ENCODE results near the gene RPRD1A. TPM values are rescaled to one million over a fixed set of nuclear protein-coding genes. Genes with fewer than 3 reads are reported as not detected.
A peak's percentile ranks its signal among the peaks of the same experiment; 100 is the strongest.

RPRD1A gene
- total and polyA plus RNA-seq, 3 donors from 2014 or later = 73.4 to 104 (median 98.6) TPM

GRCh38 chr18:36009214-36009613 is 58.1 kb downstream of the RPRD1A start:
- no peak for DNase-seq
- no peaks in the 10 kb centered on the region for H3K9me3 ChIP-seq
- intact Hi-C loops (cut with DNase I; ENCODE audit: low total_unique reads) = no loop called here
- H3K27me3 ChIP-seq = no peaks in the 10 kb centered on the region
- H3K4me1 ChIP-seq = no peaks in the 10 kb centered on the region
- H3K36me3 ChIP-seq (ENCODE audit: low read depth, missing control alignments) = no peaks in the 10 kb centered on the region
- 64 to 74% methylated on average over 3 of the region's 3 CpGs for WGBS, 2 donors
- H3K27ac ChIP-seq = no peak overlapping the region
- no peak for TF ChIP-seq POLR2A (IDR thresholded peaks at IDR 0.05)
- TF ChIP-seq CTCF (IDR thresholded peaks at IDR 0.05) = no peak
- H3K4me3 ChIP-seq = no peak overlapping the region

- Histone ChIP-seq H3K36me3 (ENCODE audit: low read depth, missing control alignments) (no peaks in the 10 kb centered on the region), H3K9me3 (no peaks in the 10 kb centered on the region), H3K4me3 (no peak overlapping the region), H3K27me3 (no peaks in the 10 kb centered on the region), H3K4me1 (no peaks in the 10 kb centered on the region), H3K27ac (no peak overlapping the region)
- no peak for DNase-seq
- 84 to 86% methylated on average over 2 of the region's 2 CpGs for WGBS, 2 donors
- intact Hi-C loops (cut with DNase I; ENCODE audit: low total_unique reads) = no loop called here
- no peak for TF ChIP-seq POLR2A (IDR thresholded peaks at IDR 0.05)
Measured at GRCh38 chr18:36006997-36007396, 60.4 kb downstream of the RPRD1A start.

DNA sequence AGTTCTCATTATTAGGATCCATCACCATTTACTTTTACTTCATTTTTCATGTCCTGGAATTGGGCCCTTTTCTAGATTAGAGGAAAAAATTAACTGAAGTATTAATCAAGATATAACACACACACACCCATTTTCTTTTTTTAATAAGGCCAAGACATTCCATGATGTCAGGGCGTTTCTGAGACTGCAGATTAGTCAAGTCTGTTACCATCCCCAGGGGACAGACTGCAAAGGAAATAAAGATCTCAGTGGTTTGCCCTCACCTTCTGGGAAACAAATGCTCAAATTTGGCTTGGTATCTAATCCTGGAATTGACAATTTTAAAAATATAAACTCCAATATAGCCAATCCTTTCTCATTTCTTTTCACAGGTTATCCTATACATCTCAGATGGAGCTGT is 67.4 kb downstream of the RPRD1A start:
- Histone ChIP-seq H3K4me3 (no peak overlapping the region), H3K27ac (no peak overlapping the region), H3K4me1 (no peaks in the 10 kb centered on the region), H3K9me3 (no peaks in the 10 kb centered on the region), H3K27me3 (no peaks in the 10 kb centered on the region), H3K36me3 (ENCODE audit: low read depth, missing control alignments) (no peaks in the 10 kb centered on the region)
- 49 to 50% methylated on average over 1 of the region's 1 CpG for WGBS, 2 donors
- no peak for DNase-seq
- TF ChIP-seq CTCF (IDR thresholded peaks at IDR 0.05) (no peak), POLR2A (IDR thresholded peaks at IDR 0.05) (no peak)
- intact Hi-C loops (cut with DNase I; ENCODE audit: low total_unique reads) = no loop called here

GRCh38 chr18:35998967-35999366 is 68.4 kb downstream of the RPRD1A start:
- DNase-seq = no peak
- TF ChIP-seq CTCF (IDR thresholded peaks at IDR 0.05) (peak in 2 of 3 experiments; percentile 3 to 34), POLR2A (IDR thresholded peaks at IDR 0.05) (no peak)
- intact Hi-C loops (cut with DNase I; ENCODE audit: low total_unique reads) = no loop called here
- Histone ChIP-seq H3K36me3 (ENCODE audit: low read depth, missing control alignments) (no peaks in the 10 kb centered on the region), H3K27me3 (no peaks in the 10 kb centered on the region), H3K4me1 (no peaks in the 10 kb centered on the region), H3K4me3 (no peak overlapping the region), H3K9me3 (no peaks in the 10 kb centered on the region), H3K27ac (no peak overlapping the region)
- WGBS, 2 donors = 73 to 84% methylated on average over 1 of the region's 1 CpG

- Histone ChIP-seq H3K36me3 (ENCODE audit: low read depth, missing control alignments) (no peaks in the 10 kb centered on the region), H3K9me3 (no peaks in the 10 kb centered on the region), H3K4me1 (no peaks in the 10 kb centered on the region), H3K27ac (no peak overlapping the region), H3K27me3 (no peaks in the 10 kb centered on the region), H3K4me3 (no peak overlapping the region)
- intact Hi-C loops (cut with DNase I; ENCODE audit: low total_unique reads) = no loop called here
- no peak for DNase-seq
- TF ChIP-seq POLR2A (IDR thresholded peaks at IDR 0.05) (no peak), CTCF (IDR thresholded peaks at IDR 0.05) (no peak)
- 83 to 90% methylated on average over 6 of the region's 6 CpGs for WGBS, 2 donors
Measured at GRCh38 chr18:35993013-35993412, 74.3 kb downstream of the RPRD1A start.

All from testis (tissue), 3 donors.